A549 (cell line): ENCODE results near the gene AHI1.

Experiments
- EP300 ChIP-seq, 2 experiments: fragments of >200 bp; sonication (Bioruptor Twin); formaldehyde crosslinking; IDR thresholded peaks; 2 replicates in 1 of 2; 3 replicates in 1 of 2; pipeline ENCODE4 v1.6.1; 2016 to 2017
- ESRRA ChIP-seq: fragments of 150-350 bp; IDR thresholded peaks from 2 replicates; pipeline ENCODE4 v1.6.1; 2014; ENCODE audit warnings: mild to moderate bottlenecking, low read length, borderline replicate concordance
- HOXA7 ChIP-seq: fragments of 250-450 bp; sonication (Bioruptor Pico); IDR thresholded peaks from 2 replicates; pipeline ENCODE4 v1.5.0; 2020; ENCODE audit warnings: mild to moderate bottlenecking, moderate library complexity
- HOXB13 ChIP-seq: fragments of 250-450 bp; sonication (Bioruptor Pico); IDR thresholded peaks from 2 replicates; pipeline ENCODE4 v1.5.0; 2020; ENCODE audit warnings: low read depth, mild to moderate bottlenecking, moderate library complexity
- JUN ChIP-seq, 2 experiments: fragments of >200 bp; sonication (Bioruptor Twin); formaldehyde crosslinking; IDR thresholded peaks; 2 replicates in 1 of 2; 3 replicates in 1 of 2; pipeline ENCODE4 v1.6.1; 2016 to 2017
- KDM1A ChIP-seq: fragments of 200-600 bp; sonication (generic); IDR thresholded peaks from 2 replicates; pipeline ENCODE4 v1.6.1; 2016; ENCODE audit warnings: low read depth, mild to moderate bottlenecking
- MAX ChIP-seq: IDR thresholded peaks from 2 replicates; pipeline ENCODE4 v1.6.1; 2012
- MYC ChIP-seq: IDR thresholded peaks from 2 replicates; pipeline ENCODE4 v1.6.1; 2012; ENCODE audit warnings: mild to moderate bottlenecking, inconsistent platforms, low read length, improper control_type of control experiment, borderline replicate concordance
- POLR2A ChIP-seq: IDR thresholded peaks from 2 replicates; pipeline ENCODE4 v1.6.1; 2012; ENCODE audit warnings: mild to moderate bottlenecking, low read length
- RAD21 ChIP-seq, 2 experiments: fragments of >200 bp in 1 of 2; sonication (Bioruptor Twin) in 1 of 2; formaldehyde crosslinking in 1 of 2; IDR thresholded peaks in 1 of 2; conservative IDR thresholded peaks in 1 of 2; 2 replicates in 1 of 2; 3 replicates in 1 of 2; pipeline ENCODE4 v1.6.1; 2012 to 2018; ENCODE audit warnings: inconsistent platforms in 1 of 2
- REST ChIP-seq: fragments of 200-600 bp; sonication (generic); IDR thresholded peaks from 2 replicates; pipeline ENCODE4 v1.6.1; 2016; ENCODE audit warnings: antibody characterized with exemption, mild to moderate bottlenecking, moderate library complexity
- RFX5 ChIP-seq: fragments of 450-650 bp; IDR thresholded peaks from 2 replicates; pipeline ENCODE4 v1.7.1; 2014; ENCODE audit warnings: antibody characterized with exemption, mild to moderate bottlenecking, moderate library complexity
- RNF2 ChIP-seq: fragments of 200-600 bp; sonication (generic); IDR thresholded peaks from 2 replicates; pipeline ENCODE4 v1.6.1; 2016; ENCODE audit warnings: low read depth, mild to moderate bottlenecking, antibody characterized with exemption, moderate library complexity, borderline replicate concordance
- TF ChIP-seq, protein P1 (sequence below): fragments of >200 bp; sonication (Bioruptor Twin); formaldehyde crosslinking; IDR thresholded peaks from 3 replicates; pipeline ENCODE4 v1.5.1; 2016

GRCh38 chr6:135419162-135419561 lies 78.4 kb downstream of the AHI1 start:
- TF ChIP-seq RAD21 (conservative IDR thresholded peaks at IDR 0.05 in 1 of 2, IDR thresholded peaks at IDR 0.05 in 1 of 2) (no peak), POLR2A (no peak), KDM1A (no peak), RFX5 (no peak), HOXB13 (CRISPR knock-in tag) (no peak), REST (no peak), EP300 (IDR thresholded peaks at IDR 0.05) (no peak), ESRRA (no peak), MAX (no peak), RNF2 (no peak), JUN (IDR thresholded peaks at IDR 0.05) (no peak), MYC (no peak), HOXA7 (CRISPR knock-in tag) (no peak)
- TF ChIP-seq, protein P1, sequence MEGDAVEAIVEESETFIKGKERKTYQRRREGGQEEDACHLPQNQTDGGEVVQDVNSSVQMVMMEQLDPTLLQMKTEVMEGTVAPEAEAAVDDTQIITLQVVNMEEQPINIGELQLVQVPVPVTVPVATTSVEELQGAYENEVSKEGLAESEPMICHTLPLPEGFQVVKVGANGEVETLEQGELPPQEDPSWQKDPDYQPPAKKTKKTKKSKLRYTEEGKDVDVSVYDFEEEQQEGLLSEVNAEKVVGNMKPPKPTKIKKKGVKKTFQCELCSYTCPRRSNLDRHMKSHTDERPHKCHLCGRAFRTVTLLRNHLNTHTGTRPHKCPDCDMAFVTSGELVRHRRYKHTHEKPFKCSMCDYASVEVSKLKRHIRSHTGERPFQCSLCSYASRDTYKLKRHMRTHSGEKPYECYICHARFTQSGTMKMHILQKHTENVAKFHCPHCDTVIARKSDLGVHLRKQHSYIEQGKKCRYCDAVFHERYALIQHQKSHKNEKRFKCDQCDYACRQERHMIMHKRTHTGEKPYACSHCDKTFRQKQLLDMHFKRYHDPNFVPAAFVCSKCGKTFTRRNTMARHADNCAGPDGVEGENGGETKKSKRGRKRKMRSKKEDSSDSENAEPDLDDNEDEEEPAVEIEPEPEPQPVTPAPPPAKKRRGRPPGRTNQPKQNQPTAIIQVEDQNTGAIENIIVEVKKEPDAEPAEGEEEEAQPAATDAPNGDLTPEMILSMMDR: no peak
